Liver (tissue), 9 donors: ENCODE results near the gene UCKL1. TPM values are rescaled to one million over a fixed set of nuclear protein-coding genes. Genes with fewer than 3 reads are reported as not detected.
A peak's percentile ranks its signal among the peaks of the same experiment; 100 is the strongest.

Experiments used
- DNase-seq: peaks from one replicate; pipeline ENCODE4 v3.0.0-alpha.2; 2017; ENCODE audit warnings: low spot score
- H3K27ac ChIP-seq, 2 donors: one replicate each; pipeline ENCODE4 v1.7.0; 2013; ENCODE audit warnings: inconsistent platforms in 2 of 2, low read length in 2 of 2, control low read depth in 1 of 2, low read depth in 1 of 2, mild to moderate bottlenecking in 1 of 2
- H3K27me3 ChIP-seq, 4 donors: one replicate each; pipeline versions ENCODE4 v1.6.1 to v1.7.0; 2013; ENCODE audit warnings: low read length in 3 of 4, inconsistent platforms in 1 of 4, mild to moderate bottlenecking in 1 of 4, moderate library complexity in 1 of 4; ENCODE audit not compliant: control insufficient read depth in 4 of 4, insufficient read depth in 4 of 4
- H3K36me3 ChIP-seq, 4 donors: one replicate each; pipeline versions ENCODE4 v1.6.1 to v1.7.0; 2013; ENCODE audit warnings: low read length in 3 of 4, mild to moderate bottlenecking in 3 of 4, low read depth in 1 of 4, moderate library complexity in 1 of 4; ENCODE audit not compliant: control insufficient read depth in 4 of 4, insufficient read depth in 3 of 4
- H3K4me1 ChIP-seq, 4 donors: one replicate each; pipeline versions ENCODE4 v1.6.1 to v1.7.0; 2013; ENCODE audit warnings: low read length in 3 of 4, mild to moderate bottlenecking in 3 of 4, moderate library complexity in 1 of 4; ENCODE audit not compliant: control insufficient read depth in 4 of 4, insufficient read depth in 4 of 4
- H3K4me3 ChIP-seq, 3 donors: one replicate each; pipeline versions ENCODE4 v1.6.1 to v1.7.0; 2013; ENCODE audit warnings: low read length in 3 of 3, control low read depth in 1 of 3, low read depth in 1 of 3, mild to moderate bottlenecking in 1 of 3
- H3K9ac ChIP-seq, 2 donors: one replicate each; pipeline ENCODE4 v1.7.0; 2013; ENCODE audit warnings: low read length in 2 of 2, mild to moderate bottlenecking in 2 of 2, moderate library complexity in 2 of 2, control low read depth in 1 of 2, low read depth in 1 of 2
- H3K9me3 ChIP-seq, 4 donors: one replicate each; pipeline versions ENCODE4 v1.6.1 to v1.7.0; 2013; ENCODE audit warnings: low read length in 3 of 4; ENCODE audit not compliant: control insufficient read depth in 4 of 4
- EGR1 ChIP-seq, 2 donors: IDR thresholded peaks; 2 replicates each; pipeline ENCODE4 v1.6.1; 2016 to 2018; ENCODE audit warnings: antibody characterized with exemption in 2 of 2, low read depth in 2 of 2
- FOXA1 ChIP-seq: IDR thresholded peaks from 2 replicates; pipeline ENCODE4 v1.6.1; 2016; ENCODE audit warnings: antibody characterized with exemption
- FOXA2 ChIP-seq: IDR thresholded peaks from 2 replicates; pipeline ENCODE4 v1.6.1; 2016; ENCODE audit warnings: antibody characterized with exemption
- GABPA ChIP-seq, 2 donors: IDR thresholded peaks in 1 of 2; conservative IDR thresholded peaks in 1 of 2; 2 replicates each; pipeline ENCODE4 v1.6.1; 2016; ENCODE audit warnings: antibody characterized with exemption in 2 of 2, mild to moderate bottlenecking in 1 of 2, moderate library complexity in 1 of 2
- HNF4A ChIP-seq, 2 donors: conservative IDR thresholded peaks; 2 replicates each; pipeline ENCODE4 v1.6.1; 2016; ENCODE audit warnings: antibody characterized with exemption in 2 of 2, mild to moderate bottlenecking in 2 of 2
- HNF4G ChIP-seq: IDR thresholded peaks from 2 replicates; pipeline ENCODE4 v1.6.1; 2016; ENCODE audit warnings: antibody characterized with exemption
- JUND ChIP-seq, 2 donors: IDR thresholded peaks; 2 replicates each; pipeline ENCODE4 v1.6.1; 2016; ENCODE audit warnings: antibody characterized with exemption in 2 of 2
- NR2F2 ChIP-seq: IDR thresholded peaks from 2 replicates; pipeline ENCODE4 v1.6.1; 2016; ENCODE audit warnings: antibody characterized with exemption
- RAD21 ChIP-seq, 2 donors: IDR thresholded peaks; 2 replicates each; pipeline ENCODE4 v1.6.1; 2016; ENCODE audit warnings: antibody characterized with exemption in 2 of 2, mild to moderate bottlenecking in 2 of 2
- RXRA ChIP-seq, 2 donors: IDR thresholded peaks; 2 replicates each; pipeline ENCODE4 v1.6.1; 2017 to 2018; ENCODE audit warnings: antibody characterized with exemption in 2 of 2, mild to moderate bottlenecking in 1 of 2
- SP1 ChIP-seq: IDR thresholded peaks from 2 replicates; pipeline ENCODE4 v1.6.1; 2018; ENCODE audit warnings: antibody characterized with exemption, mild to moderate bottlenecking
- TAF1 ChIP-seq: conservative IDR thresholded peaks from 2 replicates; pipeline ENCODE4 v1.6.1; 2016; ENCODE audit warnings: antibody characterized with exemption, mild to moderate bottlenecking
- YY1 ChIP-seq: IDR thresholded peaks from 2 replicates; pipeline ENCODE4 v1.6.1; 2016; ENCODE audit warnings: antibody characterized with exemption, mild to moderate bottlenecking
- WGBS: extraction: QIAGEN DNeasy Blood & Tissue Kit; methylation state at CpG from one replicate; pipeline ENCODE4 v1.1.7; 2013; 5-methylcytosine and 5-hydroxymethylcytosine counted together
- polyA plus RNA-seq, 2 donors: library from polyadenylated mRNA; stranded (reverse) in 1 of 2; unstranded in 1 of 2; fragments of 200-250 nt in 1 of 2; fragments of >200 nt in 1 of 2; fragmentation: Nextera tagmentation in 1 of 2; extraction: Ambion mirVana in 1 of 2; gene quantifications; one replicate each; pipeline versions ENCODE4 v1.2.1 to v1.2.3, GENCODE V29; 2013 to 2015
- total RNA-seq, 2 donors: library from RNA; depleted of rRNA; stranded (reverse); fragments of >200 nt; gene quantifications; one replicate each; pipeline ENCODE4 v1.2.3, GENCODE V29; 2014
- TF ChIP-seq, protein P1 (sequence below): IDR thresholded peaks from 2 replicates; pipeline ENCODE4 v1.6.1; 2016; ENCODE audit warnings: antibody characterized with exemption
- TF ChIP-seq, protein P2 (sequence below): IDR thresholded peaks from 2 replicates; pipeline ENCODE4 v1.6.1; 2016; ENCODE audit warnings: antibody characterized with exemption
- TF ChIP-seq, protein P3 (sequence below): IDR thresholded peaks from 2 replicates; pipeline ENCODE4 v1.6.1; 2016; ENCODE audit warnings: antibody characterized with exemption
- TF ChIP-seq, protein P4 (sequence below): IDR thresholded peaks from 2 replicates; pipeline ENCODE4 v1.6.1; 2016; ENCODE audit warnings: antibody characterized with exemption, mild to moderate bottlenecking
- donor health status: healthy.
- donor health status: healthy.
- donor health status: healthy.
- donor health status: healthy.
- donor health status: healthy.

Gene UCKL1
- total and polyA plus RNA-seq, 4 donors, result 16.4 to 20.4 (median 18.3) TPM

DNA sequence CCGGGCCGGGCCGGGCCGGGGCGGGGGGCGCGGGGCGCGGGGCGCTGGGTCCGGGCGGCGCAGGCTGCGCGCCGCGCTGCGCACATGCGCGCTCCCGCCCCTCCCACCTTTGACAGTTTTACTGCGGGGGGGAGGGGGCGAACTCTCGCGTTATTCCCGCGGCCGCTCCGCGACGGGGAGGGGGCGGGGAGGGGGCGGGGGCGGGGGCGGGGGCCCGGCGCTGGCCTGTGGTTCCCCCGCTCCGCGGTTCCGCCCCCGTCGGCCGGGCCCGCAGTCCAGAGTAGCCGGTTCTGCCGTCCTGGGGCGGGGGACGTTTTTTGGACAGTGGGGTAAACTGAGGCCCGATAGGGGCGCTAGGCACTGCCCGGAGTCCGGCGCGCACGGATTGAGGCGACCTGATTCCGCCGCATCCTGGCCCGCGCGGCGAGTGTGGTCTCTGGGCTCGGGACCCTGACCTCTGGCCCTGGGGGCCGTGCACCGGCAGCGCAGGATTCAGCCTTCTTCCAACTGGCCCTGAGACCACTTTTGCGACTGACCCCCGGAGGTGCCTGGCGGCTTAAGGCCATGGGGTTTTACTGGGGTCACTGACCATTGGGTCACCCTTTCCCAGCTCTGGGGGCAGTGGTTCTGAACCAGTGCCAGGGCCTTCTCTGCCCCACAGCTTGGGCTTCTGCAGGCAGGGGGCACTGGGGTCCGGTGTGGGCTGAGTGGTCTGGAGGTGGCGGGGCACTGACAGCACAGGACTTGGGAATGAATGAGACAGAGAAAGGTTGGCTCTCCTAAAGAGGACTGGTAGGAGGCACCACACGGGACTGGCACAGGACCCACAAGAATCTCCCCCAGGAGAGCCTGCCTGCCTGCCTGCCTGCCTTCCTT is 13.9 kb upstream of the UCKL1 start, which contains the start of gene ZNF512B:
Gene ZNF512B (minus strand): TSS at position 93 of the 876 bp plus-strand sequence. CDS start 1,980 bp downstream, outside the sequence.
- Histone ChIP-seq H3K36me3 (peaks cover 5 to 18% (median 8%) of the 10 kb centered on the region in 4 donors), H3K27ac (peak within 1 kb of the TSS; percentile 38 to 84), H3K27me3 (no peaks in the 10 kb centered on the region), H3K4me3 (peak within 1 kb of the TSS; percentile 56 to 94 (median 78)), H3K9ac (peak within 1 kb of the TSS; percentile 60 to 72), H3K9me3 (no peaks in the 10 kb centered on the region), H3K4me1 (peaks cover 18 to 48% (median 38%) of the 10 kb centered on the region in 4 donors)
- TF ChIP-seq, protein P1, sequence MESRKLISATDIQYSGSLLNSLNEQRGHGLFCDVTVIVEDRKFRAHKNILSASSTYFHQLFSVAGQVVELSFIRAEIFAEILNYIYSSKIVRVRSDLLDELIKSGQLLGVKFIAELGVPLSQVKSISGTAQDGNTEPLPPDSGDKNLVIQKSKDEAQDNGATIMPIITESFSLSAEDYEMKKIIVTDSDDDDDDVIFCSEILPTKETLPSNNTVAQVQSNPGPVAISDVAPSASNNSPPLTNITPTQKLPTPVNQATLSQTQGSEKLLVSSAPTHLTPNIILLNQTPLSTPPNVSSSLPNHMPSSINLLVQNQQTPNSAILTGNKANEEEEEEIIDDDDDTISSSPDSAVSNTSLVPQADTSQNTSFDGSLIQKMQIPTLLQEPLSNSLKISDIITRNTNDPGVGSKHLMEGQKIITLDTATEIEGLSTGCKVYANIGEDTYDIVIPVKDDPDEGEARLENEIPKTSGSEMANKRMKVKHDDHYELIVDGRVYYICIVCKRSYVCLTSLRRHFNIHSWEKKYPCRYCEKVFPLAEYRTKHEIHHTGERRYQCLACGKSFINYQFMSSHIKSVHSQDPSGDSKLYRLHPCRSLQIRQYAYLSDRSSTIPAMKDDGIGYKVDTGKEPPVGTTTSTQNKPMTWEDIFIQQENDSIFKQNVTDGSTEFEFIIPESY, result peak; percentile 95
- TF ChIP-seq NR2F2, result peak; percentile 28
- no peak for TF ChIP-seq EGR1 (IDR thresholded peaks at IDR 0.05; ENCODE audit: low read depth in 2 of 2)
- TF ChIP-seq FOXA2, result no peak
- TF ChIP-seq, protein P2, sequence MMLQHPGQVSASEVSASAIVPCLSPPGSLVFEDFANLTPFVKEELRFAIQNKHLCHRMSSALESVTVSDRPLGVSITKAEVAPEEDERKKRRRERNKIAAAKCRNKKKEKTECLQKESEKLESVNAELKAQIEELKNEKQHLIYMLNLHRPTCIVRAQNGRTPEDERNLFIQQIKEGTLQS, result no peak
- no peak for TF ChIP-seq RAD21 (IDR thresholded peaks at IDR 0.05)
- no peak for TF ChIP-seq YY1
- TF ChIP-seq RXRA (IDR thresholded peaks at IDR 0.05), result peak; percentile 25 to 83
- DNase-seq, result peak; percentile 71
- 4% methylated on average over 73 of the region's 73 CpGs for WGBS

DNA sequence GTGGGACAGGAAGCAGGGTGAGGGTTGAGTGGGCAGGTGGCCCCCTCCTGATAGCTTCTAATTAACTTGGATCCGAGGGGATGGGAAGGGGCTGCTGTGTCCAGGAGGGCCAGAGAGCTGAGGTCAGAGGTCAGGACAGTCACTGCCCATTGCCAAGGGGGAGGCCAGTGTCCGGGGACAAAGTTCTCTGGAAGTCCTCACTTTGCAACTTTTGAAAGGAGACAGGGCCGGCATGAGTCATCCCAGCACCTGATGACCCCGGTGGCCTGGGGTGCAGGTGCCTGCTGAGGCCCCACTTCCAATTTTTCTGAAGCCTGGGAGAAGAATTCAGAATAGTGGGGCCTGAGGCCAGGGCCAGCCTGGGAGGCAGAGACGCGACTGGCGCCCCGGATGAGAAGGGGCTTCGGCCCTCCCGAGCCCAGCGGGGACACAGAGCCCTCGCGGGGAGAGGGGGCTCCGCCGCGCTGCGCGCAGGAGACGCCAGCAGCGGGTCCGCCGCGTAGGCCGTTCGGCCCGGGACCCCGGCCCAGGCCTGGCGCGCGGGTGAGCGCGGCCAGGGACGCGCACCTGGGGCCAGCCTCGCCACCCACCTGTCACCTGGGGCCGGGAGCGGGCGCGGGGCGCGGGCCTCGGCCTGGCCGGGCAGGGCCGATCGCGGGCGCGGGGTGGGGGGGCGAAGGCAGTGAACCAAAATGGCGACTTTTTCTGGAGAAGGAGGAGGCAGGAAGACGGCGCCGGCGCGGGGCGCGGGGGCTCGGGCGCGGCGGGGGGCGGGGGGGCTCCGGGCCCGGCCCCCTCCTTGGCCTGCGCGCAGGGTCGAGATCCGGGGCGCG is 12.9 kb upstream of the UCKL1 start:
- DNase-seq, result no peak
- H3K27me3 ChIP-seq, result no peaks in the 10 kb centered on the region
- H3K36me3 ChIP-seq, result peaks cover 7 to 18% (median 8%) of the 10 kb centered on the region in 4 donors
- peak overlapping the region; percentile 56 to 94 (median 78) for H3K4me3 ChIP-seq
- no peaks in the 10 kb centered on the region for H3K9me3 ChIP-seq
- H3K9ac ChIP-seq, result peak overlapping the region; percentile 60 to 72
- peaks cover 13 to 42% (median 33%) of the 10 kb centered on the region in 4 donors for H3K4me1 ChIP-seq
- H3K27ac ChIP-seq, result peak overlapping the region; percentile 38 to 84
- WGBS, result 2% methylated on average over 70 of the region's 70 CpGs
- TF ChIP-seq GABPA (IDR thresholded peaks at IDR 0.05 in 1 of 2, conservative IDR thresholded peaks at IDR 0.05 in 1 of 2), result peak in 1 of 2 donors; percentile 65
- TF ChIP-seq, protein P1, result no peak
- peak; percentile 58 for TF ChIP-seq YY1
- TF ChIP-seq NR2F2, result peak; percentile 91
- TF ChIP-seq HNF4G, result peak; percentile 62
- TF ChIP-seq, protein P3, sequence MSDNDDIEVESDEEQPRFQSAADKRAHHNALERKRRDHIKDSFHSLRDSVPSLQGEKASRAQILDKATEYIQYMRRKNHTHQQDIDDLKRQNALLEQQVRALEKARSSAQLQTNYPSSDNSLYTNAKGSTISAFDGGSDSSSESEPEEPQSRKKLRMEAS, result no peak
- peak; percentile 99 for TF ChIP-seq JUND (IDR thresholded peaks at IDR 0.05)
- peak; percentile 74 to 83 for TF ChIP-seq RXRA (IDR thresholded peaks at IDR 0.05)
- no peak for TF ChIP-seq EGR1 (IDR thresholded peaks at IDR 0.05; ENCODE audit: low read depth in 2 of 2)
- no peak for TF ChIP-seq TAF1
- peak; percentile 75 for TF ChIP-seq SP1
- TF ChIP-seq HNF4A (conservative IDR thresholded peaks at IDR 0.05), result peak; percentile 89 to 94
- TF ChIP-seq, protein P4, sequence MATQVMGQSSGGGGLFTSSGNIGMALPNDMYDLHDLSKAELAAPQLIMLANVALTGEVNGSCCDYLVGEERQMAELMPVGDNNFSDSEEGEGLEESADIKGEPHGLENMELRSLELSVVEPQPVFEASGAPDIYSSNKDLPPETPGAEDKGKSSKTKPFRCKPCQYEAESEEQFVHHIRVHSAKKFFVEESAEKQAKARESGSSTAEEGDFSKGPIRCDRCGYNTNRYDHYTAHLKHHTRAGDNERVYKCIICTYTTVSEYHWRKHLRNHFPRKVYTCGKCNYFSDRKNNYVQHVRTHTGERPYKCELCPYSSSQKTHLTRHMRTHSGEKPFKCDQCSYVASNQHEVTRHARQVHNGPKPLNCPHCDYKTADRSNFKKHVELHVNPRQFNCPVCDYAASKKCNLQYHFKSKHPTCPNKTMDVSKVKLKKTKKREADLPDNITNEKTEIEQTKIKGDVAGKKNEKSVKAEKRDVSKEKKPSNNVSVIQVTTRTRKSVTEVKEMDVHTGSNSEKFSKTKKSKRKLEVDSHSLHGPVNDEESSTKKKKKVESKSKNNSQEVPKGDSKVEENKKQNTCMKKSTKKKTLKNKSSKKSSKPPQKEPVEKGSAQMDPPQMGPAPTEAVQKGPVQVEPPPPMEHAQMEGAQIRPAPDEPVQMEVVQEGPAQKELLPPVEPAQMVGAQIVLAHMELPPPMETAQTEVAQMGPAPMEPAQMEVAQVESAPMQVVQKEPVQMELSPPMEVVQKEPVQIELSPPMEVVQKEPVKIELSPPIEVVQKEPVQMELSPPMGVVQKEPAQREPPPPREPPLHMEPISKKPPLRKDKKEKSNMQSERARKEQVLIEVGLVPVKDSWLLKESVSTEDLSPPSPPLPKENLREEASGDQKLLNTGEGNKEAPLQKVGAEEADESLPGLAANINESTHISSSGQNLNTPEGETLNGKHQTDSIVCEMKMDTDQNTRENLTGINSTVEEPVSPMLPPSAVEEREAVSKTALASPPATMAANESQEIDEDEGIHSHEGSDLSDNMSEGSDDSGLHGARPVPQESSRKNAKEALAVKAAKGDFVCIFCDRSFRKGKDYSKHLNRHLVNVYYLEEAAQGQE, result no peak
- TF ChIP-seq, protein P2, result peak; percentile 97
- TF ChIP-seq FOXA1, result no peak
- TF ChIP-seq FOXA2, result no peak
- TF ChIP-seq RAD21 (IDR thresholded peaks at IDR 0.05), result no peak
